DMS79 (cell line): Measurements from ENCODE around the gene GAD1.

Experiments used
- DNase-seq: peaks from one replicate; lab custom pipeline; 2025; lab: John Stamatoyannopoulos, UW

GAD1 gene

DNA sequence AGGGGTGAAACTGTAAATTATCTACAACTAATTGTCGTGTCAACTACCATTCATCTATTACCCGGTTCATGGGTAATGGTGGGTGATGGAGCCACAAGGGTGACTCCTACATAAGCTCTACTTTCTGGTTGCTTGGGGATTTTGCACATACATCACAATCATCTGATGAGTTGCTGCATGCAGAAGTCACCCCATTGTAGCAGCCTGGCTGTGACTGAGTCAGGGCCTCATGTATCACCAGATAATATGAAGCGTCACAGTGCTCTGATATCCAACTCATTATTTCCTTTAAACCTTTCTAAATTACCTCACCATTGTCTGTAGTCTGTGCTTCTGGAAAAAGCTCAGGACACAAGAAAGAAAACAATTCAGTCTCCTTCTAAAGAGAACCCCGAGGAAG is 79.9 kb downstream of the GAD1 start:
- DNase-seq: no peak

DNA sequence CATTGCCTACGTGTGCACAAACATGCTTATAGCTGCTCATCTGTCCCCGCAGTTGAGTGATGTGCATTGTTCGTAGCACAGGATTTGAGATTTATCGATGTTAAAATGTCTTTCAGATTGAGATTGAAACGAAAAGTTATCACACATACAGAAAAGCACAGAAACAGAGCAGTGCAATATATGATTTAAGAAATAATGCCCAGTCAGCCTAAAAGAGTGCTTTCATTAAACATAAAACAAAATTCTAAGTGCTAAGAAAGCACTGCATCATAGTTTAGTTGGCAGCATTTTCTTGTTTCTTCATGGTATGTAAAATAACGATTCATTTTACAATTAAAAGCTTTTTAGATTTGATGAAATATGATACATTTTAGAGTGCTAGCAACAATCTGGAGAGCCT is 80.4 kb downstream of the GAD1 start:
- DNase-seq: no peak

GRCh38 chr2:170905864-170906263 is 89.2 kb downstream of the GAD1 start:
- no peak for DNase-seq
